Measurements from ENCODE around the gene KLHL34.

Gene KLHL34

DNA sequence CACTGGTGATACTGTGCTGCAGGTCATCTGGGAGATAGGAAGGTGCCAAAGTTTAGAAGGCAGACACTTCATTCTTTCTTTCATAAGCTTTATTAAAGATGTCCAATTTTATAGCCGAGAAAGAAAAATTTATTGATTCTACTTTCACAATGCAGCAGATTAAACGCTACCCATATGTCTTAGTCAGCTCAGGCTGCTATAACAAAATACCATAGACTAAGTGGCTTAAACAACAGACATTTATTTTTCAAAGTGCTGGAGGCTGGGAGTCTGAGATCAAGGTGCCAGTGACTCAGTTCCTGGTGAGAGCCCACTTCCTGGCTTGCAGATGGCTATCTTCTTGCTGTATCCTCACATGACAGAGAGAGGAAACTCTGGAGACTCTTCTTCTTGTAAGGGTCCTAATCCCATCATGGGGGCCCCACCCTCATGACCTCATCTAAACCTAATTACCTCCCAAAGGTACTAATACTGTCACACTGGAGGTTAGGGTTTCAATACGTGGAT lies 33.4 kb upstream of the KLHL34 start:
- Histone ChIP-seq H3K4me2 (ENCODE audit: insufficient read depth, low read length) (no peak overlapping the region), H3K36me3 (ENCODE audit: insufficient read depth, low read length) (no peaks in the 10 kb centered on the region), H3K27ac (ENCODE audit: low read length) (no peak overlapping the region), H3K9me3 (ENCODE audit: insufficient read depth, low read length, severe bottlenecking) (no peaks in the 10 kb centered on the region), H2AFZ (ENCODE audit: low read depth, low read length) (no peak overlapping the region), H3K27me3 (ENCODE audit: insufficient read depth, low read length, poor library complexity) (no peaks in the 10 kb centered on the region), H3K9ac (ENCODE audit: low read depth, low read length) (no peak overlapping the region), H3K4me1 (ENCODE audit: insufficient read depth, low read length) (no peaks in the 10 kb centered on the region), H4K20me1 (ENCODE audit: insufficient read depth, low read length) (no peaks in the 10 kb centered on the region), H3K4me3 (ENCODE audit: low read depth in 1 of 2, low read length in 2 of 2) (no peak overlapping the region), H3K79me2 (ENCODE audit: insufficient read depth, low read length) (no peaks in the 10 kb centered on the region)
- peak; percentile 31 for DNase-seq
- TF ChIP-seq, protein P1, sequence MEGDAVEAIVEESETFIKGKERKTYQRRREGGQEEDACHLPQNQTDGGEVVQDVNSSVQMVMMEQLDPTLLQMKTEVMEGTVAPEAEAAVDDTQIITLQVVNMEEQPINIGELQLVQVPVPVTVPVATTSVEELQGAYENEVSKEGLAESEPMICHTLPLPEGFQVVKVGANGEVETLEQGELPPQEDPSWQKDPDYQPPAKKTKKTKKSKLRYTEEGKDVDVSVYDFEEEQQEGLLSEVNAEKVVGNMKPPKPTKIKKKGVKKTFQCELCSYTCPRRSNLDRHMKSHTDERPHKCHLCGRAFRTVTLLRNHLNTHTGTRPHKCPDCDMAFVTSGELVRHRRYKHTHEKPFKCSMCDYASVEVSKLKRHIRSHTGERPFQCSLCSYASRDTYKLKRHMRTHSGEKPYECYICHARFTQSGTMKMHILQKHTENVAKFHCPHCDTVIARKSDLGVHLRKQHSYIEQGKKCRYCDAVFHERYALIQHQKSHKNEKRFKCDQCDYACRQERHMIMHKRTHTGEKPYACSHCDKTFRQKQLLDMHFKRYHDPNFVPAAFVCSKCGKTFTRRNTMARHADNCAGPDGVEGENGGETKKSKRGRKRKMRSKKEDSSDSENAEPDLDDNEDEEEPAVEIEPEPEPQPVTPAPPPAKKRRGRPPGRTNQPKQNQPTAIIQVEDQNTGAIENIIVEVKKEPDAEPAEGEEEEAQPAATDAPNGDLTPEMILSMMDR (IDR thresholded peaks at IDR 0.05; ENCODE audit: borderline replicate concordance, extremely low read depth, low read length, poor library complexity, severe bottlenecking) = no peak
- TF ChIP-seq EZH2 (IDR thresholded peaks at IDR 0.05; ENCODE audit: borderline replicate concordance, low read depth, low read length, severe bottlenecking) = no peak
- peak; percentile 84 for ATAC-seq (ENCODE audit: insufficient read depth, low read depth)

DNA sequence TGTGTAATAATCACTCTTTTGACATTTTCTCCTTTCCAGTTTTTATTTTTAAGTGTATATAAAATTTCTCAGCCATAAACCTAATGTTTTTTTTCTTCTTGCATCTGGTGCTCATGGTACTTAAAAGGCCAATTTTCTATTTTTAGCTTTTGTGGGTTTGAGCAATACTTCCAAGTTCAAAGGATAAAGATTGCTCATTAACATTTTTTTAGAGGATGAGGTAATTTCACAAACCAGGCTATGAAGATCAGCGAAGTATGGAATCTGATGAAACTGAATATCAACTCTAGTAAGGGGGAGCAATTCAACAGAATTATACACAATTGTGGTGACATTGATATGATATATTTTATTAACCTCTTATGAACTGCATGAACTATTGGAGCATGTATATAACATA lies 25.8 kb upstream of the KLHL34 start:
- Histone ChIP-seq H3K4me1 (ENCODE audit: insufficient read depth, low read length) (no peaks in the 10 kb centered on the region), H2AFZ (ENCODE audit: low read depth, low read length) (no peak overlapping the region), H4K20me1 (ENCODE audit: insufficient read depth, low read length) (no peaks in the 10 kb centered on the region), H3K27ac (ENCODE audit: low read length) (no peak overlapping the region), H3K4me3 (ENCODE audit: low read depth in 1 of 2, low read length in 2 of 2) (no peak overlapping the region), H3K27me3 (ENCODE audit: insufficient read depth, low read length, poor library complexity) (no peaks in the 10 kb centered on the region), H3K4me2 (ENCODE audit: insufficient read depth, low read length) (no peak overlapping the region), H3K9ac (ENCODE audit: low read depth, low read length) (no peak overlapping the region), H3K36me3 (ENCODE audit: insufficient read depth, low read length) (no peaks in the 10 kb centered on the region), H3K79me2 (ENCODE audit: insufficient read depth, low read length) (no peaks in the 10 kb centered on the region), H3K9me3 (ENCODE audit: insufficient read depth, low read length, severe bottlenecking) (no peaks in the 10 kb centered on the region)
- TF ChIP-seq EZH2 (IDR thresholded peaks at IDR 0.05; ENCODE audit: borderline replicate concordance, low read depth, low read length, severe bottlenecking) = no peak
- TF ChIP-seq, protein P1 (IDR thresholded peaks at IDR 0.05; ENCODE audit: borderline replicate concordance, extremely low read depth, low read length, poor library complexity, severe bottlenecking) = no peak
- no peak for DNase-seq
- no peak for ATAC-seq (ENCODE audit: insufficient read depth, low read depth)

DNA sequence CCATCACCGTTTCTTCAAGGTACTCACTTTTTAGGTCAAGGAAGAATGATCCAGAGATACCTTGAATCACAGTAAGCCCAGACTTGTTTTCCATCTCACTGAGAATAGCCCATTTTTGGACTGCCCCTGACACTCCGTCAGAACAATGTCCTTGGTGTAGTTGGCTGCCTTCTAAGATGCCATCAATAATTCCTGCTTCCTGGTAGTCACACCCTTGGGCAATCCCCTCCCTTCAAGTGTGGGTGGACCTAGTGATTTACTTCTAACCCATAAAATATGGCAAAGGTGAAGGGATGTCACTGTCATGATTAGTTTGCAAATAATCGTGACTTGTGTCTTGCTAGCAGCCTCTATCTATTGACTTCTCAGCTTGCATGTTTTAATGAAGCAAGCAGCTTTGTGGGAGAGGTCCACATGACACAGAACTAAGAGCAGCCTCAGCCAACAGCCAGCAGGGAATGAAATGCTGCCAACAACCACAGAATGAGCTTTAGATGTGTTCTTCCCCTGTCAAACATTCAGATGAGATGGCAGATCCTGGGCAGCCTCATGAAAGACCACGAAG lies 20.0 kb upstream of the KLHL34 start:
- DNase-seq (no peak), ATAC-seq (ENCODE audit: insufficient read depth, low read depth) (no peak)
- H3K27ac ChIP-seq (ENCODE audit: low read length) = no peak overlapping the region
- no peaks in the 10 kb centered on the region for H4K20me1 ChIP-seq (ENCODE audit: insufficient read depth, low read length)
- H3K36me3 ChIP-seq (ENCODE audit: insufficient read depth, low read length) = no peaks in the 10 kb centered on the region
- no peaks in the 10 kb centered on the region for H3K27me3 ChIP-seq (ENCODE audit: insufficient read depth, low read length, poor library complexity)
- no peak overlapping the region for H3K4me3 ChIP-seq (ENCODE audit: low read depth in 1 of 2, low read length in 2 of 2)
- TF ChIP-seq, protein P1 (IDR thresholded peaks at IDR 0.05; ENCODE audit: borderline replicate concordance, extremely low read depth, low read length, poor library complexity, severe bottlenecking) = no peak
- no peak for TF ChIP-seq EZH2 (IDR thresholded peaks at IDR 0.05; ENCODE audit: borderline replicate concordance, low read depth, low read length, severe bottlenecking)
- H2AFZ ChIP-seq (ENCODE audit: low read depth, low read length) = no peak overlapping the region
- H3K9ac ChIP-seq (ENCODE audit: low read depth, low read length) = no peak overlapping the region
- H3K4me1 ChIP-seq (ENCODE audit: insufficient read depth, low read length) = no peaks in the 10 kb centered on the region
- H3K79me2 ChIP-seq (ENCODE audit: insufficient read depth, low read length) = no peaks in the 10 kb centered on the region
- no peaks in the 10 kb centered on the region for H3K9me3 ChIP-seq (ENCODE audit: insufficient read depth, low read length, severe bottlenecking)
- no peak overlapping the region for H3K4me2 ChIP-seq (ENCODE audit: insufficient read depth, low read length)

All from DND-41 (cell line).